DMS 273 treated with DMSO at 0.1 percent for 48 hours (cell line): ENCODE measurements around the gene LIFR.

Experiments
- DNase-seq: peaks from one replicate; lab custom pipeline; 2025; lab: John Stamatoyannopoulos, UW

The LIFR gene

GRCh38 chr5:38466424-38467189, 89.8 kb downstream of the LIFR start:
- DNase-seq: peak; percentile 33

GRCh38 chr5:38465702-38466423, 90.6 kb downstream of the LIFR start:
- no peak for DNase-seq

GRCh38 chr5:38465061-38465460, 91.4 kb downstream of the LIFR start:
- no peak for DNase-seq

- no peak for DNase-seq
Observed at GRCh38 chr5:38463634-38464521, 92.6 kb downstream of the LIFR start.

- DNase-seq: no peak
Observed at GRCh38 chr5:38462976-38463633, 93.3 kb downstream of the LIFR start.

GRCh38 chr5:38458174-38458573, 98.3 kb downstream of the LIFR start:
- DNase-seq: no peak

GRCh38 chr5:38456657-38457399, 99.6 kb downstream of the LIFR start:
- no peak for DNase-seq

GRCh38 chr5:38455796-38456330, 100.6 kb downstream of the LIFR start:
- no peak for DNase-seq

- no peak for DNase-seq
Observed at GRCh38 chr5:38453921-38454320, 102.5 kb downstream of the LIFR start.

GRCh38 chr5:38453506-38453905, 102.9 kb downstream of the LIFR start:
- no peak for DNase-seq

GRCh38 chr5:38452201-38452600, 104.2 kb downstream of the LIFR start:
- no peak for DNase-seq

- DNase-seq: no peak
Observed at GRCh38 chr5:38451074-38451725, 105.2 kb downstream of the LIFR start.

GRCh38 chr5:38450627-38451026, 105.8 kb downstream of the LIFR start:
- DNase-seq: no peak

- DNase-seq: no peak
Observed at GRCh38 chr5:38448568-38449350, 107.7 kb downstream of the LIFR start.

- no peak for DNase-seq
Observed at GRCh38 chr5:38447786-38448185, 108.7 kb downstream of the LIFR start.

- DNase-seq: no peak
Observed at GRCh38 chr5:38447056-38447455, 109.4 kb downstream of the LIFR start.

- no peak for DNase-seq
Observed at GRCh38 chr5:38446029-38446522, 110.4 kb downstream of the LIFR start.

GRCh38 chr5:38445374-38446028, 110.9 kb downstream of the LIFR start:
- DNase-seq: no peak

GRCh38 chr5:38443390-38443789, 113.1 kb downstream of the LIFR start:
- DNase-seq: no peak
